Measurements from ENCODE around the gene KCNT2. TPM values are rescaled to one million over a fixed set of nuclear protein-coding genes. Genes with fewer than 3 reads are reported as not detected.

The KCNT2 gene
- total RNA-seq, 1 experiment from 2014 or later: 9.1 TPM

GRCh38 chr1:196494766-196495165 is 113.5 kb downstream of the KCNT2 start:
- H3K4ac ChIP-seq (ENCODE audit: low read depth, low read length): no peak overlapping the region
- H3K79me2 ChIP-seq (ENCODE audit: insufficient read depth, low read length): no peaks in the 10 kb centered on the region; the same call in 1 of the 2 replicates
- H2BK15ac ChIP-seq (ENCODE audit: low read depth, low read length): no peak overlapping the region
- no peak overlapping the region for H2AK5ac ChIP-seq (ENCODE audit: insufficient read length, low read length)
- H4K91ac ChIP-seq (ENCODE audit: insufficient read length, low read depth, low read length): no peak overlapping the region
- H2BK5ac ChIP-seq (ENCODE audit: insufficient read length, low read length): no peak overlapping the region
- no peak overlapping the region for H3K27ac Mint-ChIP-seq
- no peak overlapping the region for H3K4me2 ChIP-seq (ENCODE audit: insufficient read depth, insufficient read length, low read length)
- no peaks in the 10 kb centered on the region for H3K9me3 Mint-ChIP-seq
- WGBS (ENCODE audit: extremely low coverage, insufficient read length, low lambda C conversion rate): no CpG with 5 or more reads among the region's 5 CpGs
- peaks cover 10 to 13% of the 10 kb centered on the region in 2 experiments for H3K4me1 Mint-ChIP-seq
- no peak overlapping the region for H3K4me3 Mint-ChIP-seq
- H3K36me3 Mint-ChIP-seq (ENCODE audit: insufficient read depth in 1 of 3, low read depth in 3 of 3): 0 out of 7 replicates have a peak, but pooled peaks cover 0 to 1% (median 0%) of the 10 kb centered on the region in 3 experiments
- H3K79me1 ChIP-seq (ENCODE audit: insufficient read depth, low read depth, low read length, poor library complexity, severe bottlenecking): no peaks in the 10 kb centered on the region
- H3K14ac ChIP-seq (ENCODE audit: insufficient read depth, low read length): no peak overlapping the region
- H3K23ac ChIP-seq (ENCODE audit: insufficient read length, low read depth, low read length): no peak overlapping the region
- H3K27me3 ChIP-seq (ENCODE audit: insufficient read depth, low read length): no peaks in the 10 kb centered on the region
- no peak for DNase-seq
- no peaks in the 10 kb centered on the region for H3K23me2 ChIP-seq (ENCODE audit: insufficient read length, low read depth, low read length, poor library complexity, severe bottlenecking)
- no peak overlapping the region for H4K5ac ChIP-seq (ENCODE audit: insufficient read length, low read depth, low read length)
- H2BK20ac ChIP-seq (ENCODE audit: low read depth, low read length, poor library complexity, severe bottlenecking): no peak overlapping the region
- H3K56ac ChIP-seq (ENCODE audit: insufficient read length, low read depth, low read length): no peak overlapping the region
- no peak overlapping the region for H2BK12ac ChIP-seq (ENCODE audit: insufficient read length, low read depth, low read length)
- no peak overlapping the region for H3T11ph ChIP-seq (ENCODE audit: low read length)
- no peak overlapping the region for H3K27ac ChIP-seq (ENCODE audit: insufficient read length, low read depth, low read length)
- H3K27me3 Mint-ChIP-seq (ENCODE audit: low read depth): no peaks in the 10 kb centered on the region
- TF ChIP-seq CTCF (conservative IDR thresholded peaks at IDR 0.05): no peak
- no peak overlapping the region for H3K18ac ChIP-seq (ENCODE audit: insufficient read length, low read depth, low read length)
- no peaks in the 10 kb centered on the region for H4K20me1 ChIP-seq (ENCODE audit: control insufficient read depth, insufficient read depth, insufficient read length)
- no peak overlapping the region for H2BK120ac ChIP-seq (ENCODE audit: low read depth, low read length, poor library complexity, severe bottlenecking)
- no peak overlapping the region for H3K9ac ChIP-seq (ENCODE audit: extremely low read depth, insufficient read length, low read length)
- H3K9me3 ChIP-seq (ENCODE audit: control insufficient read depth, low read depth, low read length): no peaks in the 10 kb centered on the region
- no peak overlapping the region for H2AFZ ChIP-seq (ENCODE audit: low read length)
- H3K4me1 ChIP-seq (ENCODE audit: insufficient read depth, low read length): no peaks in the 10 kb centered on the region
- no peak overlapping the region for H4K8ac ChIP-seq (replicated peaks; ENCODE audit: insufficient read length, low read depth, low read length)

All from H9 (cell line).